Thoracic aorta (tissue), 2 donors: Measurements from ENCODE around the gene ARL15. TPM values are rescaled to one million over a fixed set of nuclear protein-coding genes. Genes with fewer than 3 reads are reported as not detected.

Source experiments
- ATAC-seq: fragments of 150-250 bp; one replicate; pipeline ENCODE4 v1.8.0; 2017; ENCODE audit warnings: low read depth; ENCODE audit not compliant: insufficient number of reproducible peaks, low FRiP score
- DNase-seq: peaks from one replicate; pipeline ENCODE4 v3.0.0-alpha.2; 2020; ENCODE audit warnings: low spot score
- H3K27ac ChIP-seq, 2 donors: fragments of 200-600 bp; sonication (generic); 1 replicate in 1 of 2; 2 replicates in 1 of 2; pipeline ENCODE4 v1.5.1; 2016; ENCODE audit warnings: mild to moderate bottlenecking in 2 of 2, moderate library complexity in 2 of 2
- H3K27me3 ChIP-seq: fragments of 200-600 bp; sonication (generic); replicated peaks from 2 replicates; pipeline ENCODE4 v1.6.0; 2016; ENCODE audit warnings: mild to moderate bottlenecking; ENCODE audit not compliant: insufficient read depth
- H3K36me3 ChIP-seq: fragments of 200-600 bp; sonication (generic); one replicate; pipeline ENCODE4 v1.5.1; 2016
- H3K4me1 ChIP-seq, 2 donors: fragments of 200-600 bp; sonication (generic); 1 replicate in 1 of 2; 2 replicates in 1 of 2; pipeline versions ENCODE4 v1.5.1 to v1.6.0; 2016; ENCODE audit warnings: low read depth in 2 of 2, mild to moderate bottlenecking in 1 of 2; ENCODE audit not compliant: control insufficient read depth in 1 of 2
- H3K4me3 ChIP-seq: fragments of 200-600 bp; sonication (generic); 2 replicates; pipeline ENCODE4 v1.5.1; 2016; ENCODE audit warnings: mild to moderate bottlenecking
- H3K9me3 ChIP-seq: fragments of 200-600 bp; sonication (generic); 2 replicates; pipeline ENCODE4 v1.5.1; 2016
- total RNA-seq, 2 donors: library from RNA; depleted of rRNA; stranded (reverse); fragments of >200 nt; gene quantifications; one replicate each; pipeline versions ENCODE4 v1.1.0 to v1.2.3, GENCODE V29; 2016
- TF ChIP-seq, protein P1 (sequence below): fragments of 200-600 bp; sonication (generic); IDR thresholded peaks from one replicate; pipeline ENCODE4 v1.5.1; 2019; ENCODE audit warnings: antibody characterized with exemption

The ARL15 gene
- total RNA-seq, 2 donors from 2014 or later = 23.6 to 36.8 TPM

GRCh38 chr5:54278036-54278830 is 32.1 kb downstream of the ARL15 start:
- ATAC-seq = no peak
- no peak for DNase-seq
- Histone ChIP-seq H3K27ac (no peak overlapping the region), H3K4me3 (no peak overlapping the region), H3K27me3 (no peaks in the 10 kb centered on the region), H3K4me1 (peaks cover 0 to 9% of the 10 kb centered on the region in 2 donors), H3K36me3 (no peaks in the 10 kb centered on the region), H3K9me3 (no peaks in the 10 kb centered on the region)
- TF ChIP-seq, protein P1, sequence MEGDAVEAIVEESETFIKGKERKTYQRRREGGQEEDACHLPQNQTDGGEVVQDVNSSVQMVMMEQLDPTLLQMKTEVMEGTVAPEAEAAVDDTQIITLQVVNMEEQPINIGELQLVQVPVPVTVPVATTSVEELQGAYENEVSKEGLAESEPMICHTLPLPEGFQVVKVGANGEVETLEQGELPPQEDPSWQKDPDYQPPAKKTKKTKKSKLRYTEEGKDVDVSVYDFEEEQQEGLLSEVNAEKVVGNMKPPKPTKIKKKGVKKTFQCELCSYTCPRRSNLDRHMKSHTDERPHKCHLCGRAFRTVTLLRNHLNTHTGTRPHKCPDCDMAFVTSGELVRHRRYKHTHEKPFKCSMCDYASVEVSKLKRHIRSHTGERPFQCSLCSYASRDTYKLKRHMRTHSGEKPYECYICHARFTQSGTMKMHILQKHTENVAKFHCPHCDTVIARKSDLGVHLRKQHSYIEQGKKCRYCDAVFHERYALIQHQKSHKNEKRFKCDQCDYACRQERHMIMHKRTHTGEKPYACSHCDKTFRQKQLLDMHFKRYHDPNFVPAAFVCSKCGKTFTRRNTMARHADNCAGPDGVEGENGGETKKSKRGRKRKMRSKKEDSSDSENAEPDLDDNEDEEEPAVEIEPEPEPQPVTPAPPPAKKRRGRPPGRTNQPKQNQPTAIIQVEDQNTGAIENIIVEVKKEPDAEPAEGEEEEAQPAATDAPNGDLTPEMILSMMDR = no peak

GRCh38 chr5:54276048-54276447 is 34.3 kb downstream of the ARL15 start:
- no peaks in the 10 kb centered on the region for H3K27me3 ChIP-seq
- peaks cover 0 to 9% of the 10 kb centered on the region in 2 donors for H3K4me1 ChIP-seq
- TF ChIP-seq, protein P1 = no peak
- H3K27ac ChIP-seq = no peak overlapping the region
- ATAC-seq = no peak
- DNase-seq = no peak
- no peak overlapping the region for H3K4me3 ChIP-seq
- no peaks in the 10 kb centered on the region for H3K36me3 ChIP-seq
- H3K9me3 ChIP-seq = no peaks in the 10 kb centered on the region

DNA sequence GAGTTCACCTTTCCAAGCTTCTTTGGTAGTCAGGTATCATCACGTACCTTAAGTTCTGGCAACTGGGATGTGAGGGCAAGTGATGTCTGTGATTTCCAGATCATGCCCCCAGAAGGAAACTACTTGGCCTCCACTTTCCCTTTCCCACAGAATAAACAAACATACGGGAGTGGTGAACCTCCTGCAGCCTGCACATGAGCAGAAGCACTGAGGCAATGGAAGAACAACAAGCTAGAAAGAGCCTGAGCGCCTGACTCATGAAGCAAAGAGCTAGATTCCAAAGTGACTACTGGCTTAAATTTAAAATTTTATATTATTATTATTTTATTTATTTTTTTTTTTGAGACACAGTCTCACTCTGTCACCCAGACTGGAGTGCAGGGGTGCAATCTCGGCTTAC is 35.0 kb downstream of the ARL15 start:
- TF ChIP-seq, protein P1 = no peak
- no peak overlapping the region for H3K27ac ChIP-seq
- H3K4me3 ChIP-seq = no peak overlapping the region
- no peaks in the 10 kb centered on the region for H3K9me3 ChIP-seq
- no peak for DNase-seq
- H3K36me3 ChIP-seq = no peaks in the 10 kb centered on the region
- ATAC-seq = no peak
- no peaks in the 10 kb centered on the region for H3K27me3 ChIP-seq
- H3K4me1 ChIP-seq = peaks cover 0 to 9% of the 10 kb centered on the region in 2 donors

- TF ChIP-seq, protein P1 = no peak
- Histone ChIP-seq H3K4me1 (peaks cover 0 to 9% of the 10 kb centered on the region in 2 donors), H3K9me3 (no peaks in the 10 kb centered on the region), H3K36me3 (no peaks in the 10 kb centered on the region), H3K27me3 (no peaks in the 10 kb centered on the region), H3K27ac (no peak overlapping the region), H3K4me3 (no peak overlapping the region)
- ATAC-seq (no peak), DNase-seq (no peak)
Measured at GRCh38 chr5:54274944-54275343, 35.4 kb downstream of the ARL15 start.

- H3K27me3 ChIP-seq = no peaks in the 10 kb centered on the region
- no peak overlapping the region for H3K27ac ChIP-seq
Measured at GRCh38 chr5:54273715-54274114, 36.7 kb downstream of the ARL15 start.

More at GRCh38 chr5:54273715-54274114, 36.7 kb downstream of the ARL15 start:
- TF ChIP-seq, protein P1 = no peak
- no peaks in the 10 kb centered on the region for H3K36me3 ChIP-seq
- no peak for DNase-seq
- peaks cover 0 to 9% of the 10 kb centered on the region in 2 donors for H3K4me1 ChIP-seq
- H3K4me3 ChIP-seq = no peak overlapping the region
- no peak for ATAC-seq
- no peaks in the 10 kb centered on the region for H3K9me3 ChIP-seq
